Upper lobe of right lung (tissue), 1 donor: ENCODE measurements around the gene CCSER1. TPM values are rescaled to one million over a fixed set of nuclear protein-coding genes. Genes with fewer than 3 reads are reported as not detected.

Experiments
- ATAC-seq: fragments of 200-7000 bp; cut with Tn5 transposase; one replicate; pipeline ENCODE4 v1.9.1; 2020; ENCODE audit warnings: mild to moderate bottlenecking, moderate library complexity
- DNase-seq: peaks from one replicate; pipeline ENCODE4 v3.0.0-alpha.2; 2020
- H3K27ac ChIP-seq: fragments of 200-600 bp; one replicate; pipeline ENCODE4 v1.8.0; 2022
- H3K27me3 ChIP-seq: fragments of 200-600 bp; one replicate; pipeline ENCODE4 v1.8.0; 2022; ENCODE audit warnings: mild to moderate bottlenecking
- H3K36me3 ChIP-seq: fragments of 200-600 bp; one replicate; pipeline ENCODE4 v1.8.0; 2022
- H3K4me1 ChIP-seq: fragments of 200-600 bp; one replicate; pipeline ENCODE4 v1.8.0; 2022
- H3K4me3 ChIP-seq: fragments of 200-600 bp; one replicate; pipeline ENCODE4 v1.8.0; 2022; ENCODE audit warnings: mild to moderate bottlenecking
- H3K9me3 ChIP-seq: fragments of 200-600 bp; one replicate; pipeline ENCODE4 v1.8.0; 2022
- intact Hi-C: fragments of 100-400 bp; cut with DNase I; formaldehyde crosslinking; loops from one replicate; pipeline ENCODE4 v1.11.0; 2022
- total RNA-seq: library from RNA; stranded (reverse); fragmentation: NEBNext Ultra II Directional; extraction: Animal tissue kit (Norgen Biotek cat#: 25700); gene quantifications from one replicate; pipeline ENCODE4 v1.2.1, GENCODE V29; 2021
- TF ChIP-seq, protein P1 (sequence below): fragments of 200-600 bp; IDR thresholded peaks from one replicate; pipeline ENCODE4 v1.8.0; 2022; ENCODE audit warnings: antibody characterized with exemption
- donor health status: DM: no; HTN: yes; CAD: no; lungs with severe emphysema.

Gene CCSER1
- total RNA-seq, 1 donor from 2014 or later: 7.4 TPM

DNA sequence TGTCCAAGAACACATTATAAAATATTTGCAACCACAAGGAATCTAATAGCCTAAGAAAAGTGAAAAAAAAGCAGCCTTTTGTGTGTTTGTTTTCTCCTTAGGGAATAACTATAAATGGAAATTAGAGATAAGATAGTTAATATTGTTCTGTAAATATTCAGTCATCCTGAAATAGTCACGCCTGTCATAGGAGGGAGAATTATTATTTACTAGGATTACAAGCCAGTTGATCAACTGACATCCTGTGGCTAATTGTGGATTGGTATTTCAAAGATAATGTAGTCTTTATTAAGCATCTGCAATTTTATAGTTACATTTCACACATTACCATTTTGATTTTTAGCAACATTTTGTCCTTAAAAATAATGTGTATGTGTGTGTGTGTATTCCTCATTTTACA lies 118.6 kb downstream of the CCSER1 start:
- no peaks in the 10 kb centered on the region for H3K27me3 ChIP-seq
- no peaks in the 10 kb centered on the region for H3K9me3 ChIP-seq
- no peak for ATAC-seq
- intact Hi-C loops: no loop called here
- no peaks in the 10 kb centered on the region for H3K4me1 ChIP-seq
- TF ChIP-seq, protein P1, sequence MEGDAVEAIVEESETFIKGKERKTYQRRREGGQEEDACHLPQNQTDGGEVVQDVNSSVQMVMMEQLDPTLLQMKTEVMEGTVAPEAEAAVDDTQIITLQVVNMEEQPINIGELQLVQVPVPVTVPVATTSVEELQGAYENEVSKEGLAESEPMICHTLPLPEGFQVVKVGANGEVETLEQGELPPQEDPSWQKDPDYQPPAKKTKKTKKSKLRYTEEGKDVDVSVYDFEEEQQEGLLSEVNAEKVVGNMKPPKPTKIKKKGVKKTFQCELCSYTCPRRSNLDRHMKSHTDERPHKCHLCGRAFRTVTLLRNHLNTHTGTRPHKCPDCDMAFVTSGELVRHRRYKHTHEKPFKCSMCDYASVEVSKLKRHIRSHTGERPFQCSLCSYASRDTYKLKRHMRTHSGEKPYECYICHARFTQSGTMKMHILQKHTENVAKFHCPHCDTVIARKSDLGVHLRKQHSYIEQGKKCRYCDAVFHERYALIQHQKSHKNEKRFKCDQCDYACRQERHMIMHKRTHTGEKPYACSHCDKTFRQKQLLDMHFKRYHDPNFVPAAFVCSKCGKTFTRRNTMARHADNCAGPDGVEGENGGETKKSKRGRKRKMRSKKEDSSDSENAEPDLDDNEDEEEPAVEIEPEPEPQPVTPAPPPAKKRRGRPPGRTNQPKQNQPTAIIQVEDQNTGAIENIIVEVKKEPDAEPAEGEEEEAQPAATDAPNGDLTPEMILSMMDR: no peak
- no peak overlapping the region for H3K27ac ChIP-seq
- H3K4me3 ChIP-seq: no peak overlapping the region
- H3K36me3 ChIP-seq: no peaks in the 10 kb centered on the region
- DNase-seq: no peak

DNA sequence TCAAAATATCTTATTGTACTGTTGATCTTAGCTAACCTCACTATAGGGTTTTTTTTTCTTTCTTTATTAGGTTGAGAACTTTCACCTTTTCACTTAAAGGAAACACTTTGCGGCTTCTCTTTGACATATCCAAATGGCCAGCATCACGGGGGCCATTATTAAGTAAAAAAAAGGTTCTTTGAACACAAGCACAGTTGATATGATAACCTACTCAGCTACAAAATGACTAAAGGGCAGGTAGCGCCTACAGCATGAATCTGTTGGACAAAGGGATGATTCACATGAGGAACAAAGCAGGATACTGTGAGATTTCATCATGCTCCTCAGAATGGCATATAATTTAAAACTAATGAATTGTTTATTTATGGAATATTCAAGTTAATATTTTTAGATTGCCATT lies 119.6 kb downstream of the CCSER1 start:
- intact Hi-C loops: no loop called here

DNA sequence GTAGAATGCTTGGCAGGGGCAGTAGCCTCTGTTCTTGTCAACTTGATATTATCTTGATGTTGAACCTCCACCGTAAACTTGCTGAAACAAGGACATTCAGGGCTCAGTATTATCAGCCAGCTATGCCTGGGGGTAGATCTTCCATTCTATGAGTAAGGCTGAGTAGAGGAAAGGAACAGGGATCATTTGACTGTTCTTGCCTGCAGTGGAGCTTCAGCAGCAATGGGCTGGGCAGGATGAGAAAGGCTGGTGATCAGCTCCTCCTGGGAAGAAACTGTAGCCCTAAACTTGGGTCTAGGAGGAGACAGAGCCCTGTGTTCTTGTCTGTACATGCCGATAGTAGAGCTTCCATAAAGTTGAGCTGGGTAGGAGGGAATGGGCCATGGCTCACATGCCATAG lies 127.2 kb downstream of the CCSER1 start:
- Histone ChIP-seq H3K36me3 (no peaks in the 10 kb centered on the region), H3K27me3 (no peaks in the 10 kb centered on the region), H3K27ac (no peak overlapping the region), H3K9me3 (no peaks in the 10 kb centered on the region), H3K4me3 (no peak overlapping the region), H3K4me1 (no peaks in the 10 kb centered on the region)
- TF ChIP-seq, protein P1: no peak
- intact Hi-C loops: no loop called here
- DNase-seq (no peak), ATAC-seq (no peak)

More for the DNA sequence above, 119.6 kb downstream of the CCSER1 start:
- TF ChIP-seq, protein P1: no peak
- Histone ChIP-seq H3K9me3 (no peaks in the 10 kb centered on the region), H3K27me3 (no peaks in the 10 kb centered on the region), H3K36me3 (no peaks in the 10 kb centered on the region), H3K4me3 (no peak overlapping the region), H3K27ac (no peak overlapping the region), H3K4me1 (no peaks in the 10 kb centered on the region)
- DNase-seq (no peak), ATAC-seq (no peak)

DNA sequence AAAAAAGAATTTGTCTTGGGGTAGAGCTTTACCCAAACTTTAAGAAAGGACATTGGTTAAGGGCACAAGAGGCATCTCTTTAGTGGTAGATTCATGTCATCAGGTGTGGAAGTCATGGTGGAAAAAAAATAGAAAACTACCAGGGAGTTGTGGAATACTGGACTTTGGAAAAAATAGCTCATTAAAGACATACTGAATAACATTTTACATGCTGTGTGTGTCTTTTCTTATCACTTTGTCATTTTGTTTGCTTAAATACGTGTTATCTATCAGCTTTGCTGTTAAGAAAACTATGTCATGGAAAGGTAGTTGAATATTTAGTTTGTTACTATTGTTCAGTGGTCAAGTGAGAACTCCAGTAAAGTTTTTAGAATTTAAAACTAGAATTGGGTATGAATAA lies 147.0 kb downstream of the CCSER1 start:
- Histone ChIP-seq H3K27ac (no peak overlapping the region), H3K4me3 (no peak overlapping the region)
- no peak for ATAC-seq

DNA sequence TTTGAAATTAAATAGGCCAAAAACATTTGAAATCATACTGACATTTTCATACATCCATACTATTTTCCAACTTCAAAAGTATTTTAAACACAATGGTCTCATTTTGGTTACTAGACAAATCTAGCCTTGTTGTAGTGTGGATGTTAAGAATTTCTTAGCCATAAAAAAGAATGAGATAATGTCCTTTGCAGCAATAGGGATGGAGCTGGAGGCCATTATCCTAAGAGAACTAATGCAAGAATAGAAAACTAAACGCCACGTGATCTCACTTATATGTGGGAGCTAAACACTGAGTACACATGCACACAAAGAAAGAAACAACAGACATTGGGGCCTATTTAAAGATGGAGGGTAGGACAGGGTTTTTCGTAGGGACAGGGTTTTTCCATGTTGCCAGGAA lies 153.8 kb downstream of the CCSER1 start:
- intact Hi-C loops: no loop called here
- no peaks in the 10 kb centered on the region for H3K36me3 ChIP-seq
- H3K27ac ChIP-seq: no peak overlapping the region
- TF ChIP-seq, protein P1: no peak
- H3K27me3 ChIP-seq: no peaks in the 10 kb centered on the region
- H3K9me3 ChIP-seq: no peaks in the 10 kb centered on the region
- DNase-seq (no peak), ATAC-seq (no peak)
- no peak overlapping the region for H3K4me3 ChIP-seq
- no peaks in the 10 kb centered on the region for H3K4me1 ChIP-seq

More for the DNA sequence above, 147.0 kb downstream of the CCSER1 start:
- intact Hi-C loops: no loop called here
- H3K27me3 ChIP-seq: no peaks in the 10 kb centered on the region
- DNase-seq: no peak
- H3K4me1 ChIP-seq: no peaks in the 10 kb centered on the region
- TF ChIP-seq, protein P1: no peak
- H3K36me3 ChIP-seq: no peaks in the 10 kb centered on the region
- H3K9me3 ChIP-seq: no peaks in the 10 kb centered on the region
